ENCODE measurements around the gene ACSM2B. TPM values are rescaled to one million over a fixed set of nuclear protein-coding genes. Genes with fewer than 3 reads are reported as not detected.
"Not testable (repeated sequence)": the region's sequence is repeated elsewhere in the genome, so short reads cannot be mapped to it uniquely, and the experiment has no call there.

Gene ACSM2B
- total and polyA plus RNA-seq, 8 donors: 0.21 to 0.76 (median 0.53) TPM; not detected in 4

DNA sequence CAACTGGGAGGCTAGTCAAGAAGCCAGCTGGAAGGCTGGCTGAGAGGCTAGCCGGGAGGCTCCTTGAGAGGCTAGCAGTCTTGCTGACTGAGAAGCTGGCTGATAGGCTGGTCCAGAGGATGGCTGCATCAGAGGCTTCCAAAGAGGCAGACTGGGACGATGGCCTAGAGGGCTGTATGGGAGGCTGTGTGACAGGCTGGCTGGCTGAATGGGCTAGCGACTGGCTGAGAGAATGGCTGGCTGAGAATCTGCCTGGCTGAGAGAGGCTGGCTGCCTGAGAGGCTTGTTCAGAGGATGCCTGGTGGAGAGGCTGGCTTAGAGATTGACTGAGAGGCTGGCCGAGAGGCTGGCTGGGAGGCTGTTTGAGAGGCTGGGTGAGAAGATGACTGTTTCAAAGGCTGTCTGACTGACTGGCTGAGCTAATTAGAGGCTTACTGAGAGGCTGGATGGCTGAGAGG lies 34.8 kb upstream of the ACSM2B start:
- 49 to 50% methylated on average over 4 of the region's 4 CpGs for WGBS, 2 donors
- H3K27me3 ChIP-seq: no peaks in the 10 kb centered on the region
- TF ChIP-seq CTCF (IDR thresholded peaks at IDR 0.05): no peak
- intact Hi-C loops (cut with DNase I): loop anchor here in 1 of 3 donors (10.0 kb wide), 1 partner anchor 54 kb away; no protein-coding TSS in a partner anchor
- ATAC-seq (peak in 1 of 4 donors; percentile 1), DNase-seq (no peak), FAIRE-seq (no peak)
- no peak overlapping the region for H3K4me3 ChIP-seq
- H3K9me3 ChIP-seq: no peaks in the 10 kb centered on the region
- H3K4me1 ChIP-seq: peaks cover 4 to 15% (median 7%) of the 10 kb centered on the region in 3 donors
- peak overlapping the region; percentile 70 to 85 (median 83) for H3K27ac ChIP-seq
- no peaks in the 10 kb centered on the region for H3K36me3 ChIP-seq

DNA sequence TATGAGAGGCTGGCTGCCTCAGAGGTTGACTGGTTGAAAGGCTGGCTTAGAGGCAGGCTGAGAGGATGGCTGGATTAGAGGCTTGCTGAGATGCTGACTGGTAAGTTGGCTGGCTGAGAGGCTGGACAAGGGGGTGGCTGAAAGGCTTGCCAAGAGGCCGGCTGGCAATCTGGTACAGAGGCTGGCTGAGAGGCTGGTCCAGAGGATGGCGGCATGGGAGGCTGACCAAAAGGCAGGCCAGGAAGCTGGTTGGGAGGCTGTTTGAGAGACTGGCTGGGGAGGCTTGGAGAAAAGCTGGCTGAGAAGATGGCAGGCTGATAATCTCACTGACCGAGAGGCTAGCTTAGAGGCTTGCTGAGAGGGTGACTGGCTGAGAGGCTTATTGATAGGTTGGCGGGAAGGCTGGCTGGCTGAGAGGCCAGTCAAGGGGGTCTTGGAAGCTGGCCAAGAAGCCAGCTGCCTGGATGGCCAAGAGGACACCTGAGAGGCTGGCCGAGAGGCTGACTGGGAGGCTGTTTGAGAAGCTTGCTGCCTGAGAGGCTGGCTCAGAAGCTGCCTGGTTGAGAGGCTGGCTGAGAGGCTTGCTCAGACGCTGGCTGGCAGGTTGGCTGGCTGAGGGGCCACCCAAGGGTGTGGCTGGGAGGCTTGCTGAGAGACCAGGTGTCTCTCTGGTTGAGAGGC lies 34.2 kb upstream of the ACSM2B start:
- no peak for TF ChIP-seq CTCF (IDR thresholded peaks at IDR 0.05)
- Histone ChIP-seq H3K9me3 (no peaks in the 10 kb centered on the region), H3K4me3 (no peak overlapping the region), H3K36me3 (no peaks in the 10 kb centered on the region), H3K4me1 (peaks cover 4 to 15% (median 7%) of the 10 kb centered on the region in 3 donors), H3K27ac (peak overlapping the region; percentile 70 to 85 (median 83)), H3K27me3 (no peaks in the 10 kb centered on the region)
- intact Hi-C loops (cut with DNase I): loop anchor here in 1 of 3 donors (10.0 kb wide), 1 partner anchor 54 kb away; no protein-coding TSS in a partner anchor
- WGBS, 2 donors: 49 to 57% methylated on average over 6 of the region's 6 CpGs
- DNase-seq (peak; percentile 53 to 87 (median 68)), ATAC-seq (peak; percentile 2 to 22 (median 12)), FAIRE-seq (no peak)

DNA sequence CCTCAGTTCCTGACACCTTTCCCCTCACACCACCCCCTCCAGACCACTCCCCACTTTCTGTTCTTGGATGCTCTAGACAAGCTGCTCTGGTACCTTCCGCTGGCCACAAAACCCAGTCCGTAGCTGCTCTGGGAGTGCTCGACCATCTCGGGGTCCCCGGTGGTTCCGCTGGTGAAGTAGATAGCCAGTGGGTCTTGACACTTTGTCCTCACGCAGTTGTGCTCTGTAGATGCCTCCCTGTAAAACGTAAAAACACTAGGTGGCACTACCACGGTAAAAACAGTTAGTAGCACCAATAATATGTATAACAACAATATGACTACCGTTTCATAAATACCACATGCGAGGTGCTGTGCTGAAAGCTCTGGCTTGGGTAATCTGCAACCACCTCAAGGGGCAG lies 26.0 kb upstream of the ACSM2B start:
- H3K36me3 ChIP-seq; H3K4me3 ChIP-seq; H3K9me3 ChIP-seq; FAIRE-seq; H3K27me3 ChIP-seq; intact Hi-C loops (cut with DNase I); H3K27ac ChIP-seq; H3K4me1 ChIP-seq: not testable (repeated sequence)
- peak in 2 of 4 donors; percentile 16 to 18 for TF ChIP-seq CTCF (IDR thresholded peaks at IDR 0.05)
- ATAC-seq (peak; percentile 35 to 76 (median 72)), DNase-seq (peak in 1 of 6 donors; percentile 23)
- 18 to 23% methylated on average over 11 of the region's 11 CpGs for WGBS, 2 donors

DNA sequence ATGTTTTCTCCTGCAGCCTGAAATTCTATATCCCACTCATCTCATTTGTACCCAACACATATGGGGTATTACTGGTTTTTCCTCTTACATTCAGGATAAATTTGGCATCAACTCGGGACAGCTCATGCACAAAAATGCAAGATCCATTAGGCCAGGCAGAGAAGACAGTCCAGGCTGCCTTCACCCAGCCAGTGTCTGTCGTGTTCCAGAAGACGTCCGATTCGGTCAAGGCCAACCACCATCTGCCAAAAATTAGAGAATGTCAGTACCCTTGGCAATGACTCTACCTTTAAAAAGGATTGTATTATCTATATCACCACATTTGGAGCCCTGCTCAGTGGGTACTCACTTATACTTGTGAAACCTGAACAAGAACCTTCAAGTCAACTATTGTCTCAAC lies 23.3 kb upstream of the ACSM2B start:
- H3K4me3 ChIP-seq; DNase-seq; H3K36me3 ChIP-seq; FAIRE-seq; H3K27me3 ChIP-seq; H3K4me1 ChIP-seq; H3K9me3 ChIP-seq; H3K27ac ChIP-seq; intact Hi-C loops (cut with DNase I); ATAC-seq: not testable (repeated sequence)
- 58 to 59% methylated on average over 5 of the region's 5 CpGs for WGBS, 2 donors

DNA sequence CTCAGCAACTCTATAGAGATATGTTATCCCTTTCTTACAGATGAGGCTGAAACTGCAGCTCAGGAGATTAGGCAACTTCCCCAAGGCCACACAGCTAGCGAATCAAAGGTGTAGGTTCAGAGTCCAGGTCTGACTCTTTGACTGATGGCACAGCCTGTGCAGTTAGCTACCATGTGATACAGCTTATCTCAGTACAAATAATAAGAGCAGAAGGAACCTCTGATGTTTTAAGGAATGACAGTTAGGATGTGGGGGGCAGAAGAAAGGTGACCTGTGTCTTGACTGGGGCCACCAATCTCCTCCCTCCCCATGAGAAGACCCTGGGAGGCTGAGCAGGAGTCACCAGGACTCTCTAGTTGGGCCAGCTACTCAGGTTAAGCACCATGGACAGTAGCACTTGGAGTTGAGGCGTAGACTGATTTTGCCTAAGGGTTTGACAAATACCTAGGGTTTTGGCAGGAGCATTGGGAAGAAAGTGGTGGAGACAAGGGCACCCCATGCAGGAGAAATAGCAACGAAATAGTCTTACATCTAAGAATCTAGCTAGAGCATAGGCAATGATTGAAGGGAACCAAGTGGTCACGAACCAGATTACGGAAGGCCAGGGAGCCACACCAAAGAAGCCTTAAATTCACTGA lies 22.8 kb upstream of the ACSM2B start:
- TF ChIP-seq CTCF (IDR thresholded peaks at IDR 0.05): no peak
- WGBS, 2 donors: 63 to 66% methylated on average over 5 of the region's 5 CpGs
- Histone ChIP-seq H3K36me3 (no peaks in the 10 kb centered on the region), H3K4me1 (peaks cover 0 to 7% (median 4%) of the 10 kb centered on the region in 3 donors), H3K4me3 (no peak overlapping the region), H3K9me3 (no peaks in the 10 kb centered on the region), H3K27me3 (no peaks in the 10 kb centered on the region), H3K27ac (no peak overlapping the region)
- FAIRE-seq (no peak), ATAC-seq (peak; percentile 85 to 93 (median 90)), DNase-seq (peak in 3 of 6 donors; percentile 53 to 62 (median 54))
- intact Hi-C loops (cut with DNase I): no loop called here

- ATAC-seq; DNase-seq; H3K4me1 ChIP-seq; FAIRE-seq; H3K27me3 ChIP-seq; H3K9me3 ChIP-seq; H3K36me3 ChIP-seq; intact Hi-C loops (cut with DNase I); H3K4me3 ChIP-seq; H3K27ac ChIP-seq: not testable (repeated sequence)
- WGBS, 2 donors: 83 to 84% methylated on average over 2 of the region's 2 CpGs
Observed at GRCh38 chr16:20595694-20596093, 19.5 kb upstream of the ACSM2B start.

DNA sequence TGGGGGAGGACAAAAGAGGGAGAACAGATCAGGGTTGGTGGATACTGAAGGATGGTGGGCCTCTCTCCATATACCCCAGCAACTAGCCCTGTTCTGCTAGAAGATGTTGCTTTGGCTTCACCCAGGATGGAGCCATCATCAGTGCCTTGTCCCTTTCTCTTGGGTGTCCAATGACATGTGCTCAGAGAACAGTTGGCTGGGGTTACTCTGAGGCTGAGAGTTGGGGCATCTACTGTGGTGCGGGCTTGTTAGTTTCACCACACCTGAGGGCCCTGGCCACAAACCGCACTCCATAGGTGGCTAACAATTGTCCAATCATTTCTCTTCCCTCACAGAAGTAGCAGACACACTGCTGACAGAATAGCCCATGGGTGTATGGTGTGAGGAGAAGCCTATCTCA lies 18.9 kb upstream of the ACSM2B start:
- H3K36me3 ChIP-seq; H3K4me1 ChIP-seq; intact Hi-C loops (cut with DNase I); FAIRE-seq; ATAC-seq; H3K27ac ChIP-seq; DNase-seq; H3K9me3 ChIP-seq; H3K4me3 ChIP-seq; H3K27me3 ChIP-seq: not testable (repeated sequence)
- WGBS, 2 donors: 91 to 98% methylated on average over 2 of the region's 2 CpGs

GRCh38 chr16:20592780-20593179 lies 16.6 kb upstream of the ACSM2B start:
- H3K27ac ChIP-seq; H3K4me1 ChIP-seq; intact Hi-C loops (cut with DNase I); ATAC-seq; FAIRE-seq; H3K36me3 ChIP-seq; DNase-seq; H3K9me3 ChIP-seq; H3K27me3 ChIP-seq; H3K4me3 ChIP-seq: not testable (repeated sequence)
- WGBS, 2 donors: 85 to 90% methylated on average over 1 of the region's 1 CpG
